Subcutaneous preadipocyte (primary cell): ENCODE measurements around the gene TMEM161A. TPM values are rescaled to one million over a fixed set of nuclear protein-coding genes. Genes with fewer than 3 reads are reported as not detected.

Experiments used
- total RNA-seq: library from RNA; depleted of rRNA; stranded (reverse); fragments of >200 nt; gene quantifications from 2 replicates; pipeline ENCODE4 v1.2.3, GENCODE V29; 2012

The TMEM161A gene
- total RNA-seq: 24.8 and 25.0 TPM in 2 replicates

GRCh38 chr19:19138109-19138981 is at the start of gene TMEM161A:
TSS of gene TMEM161A (minus strand) at chr19:19138478. CDS start at chr19:19138428, 50 bp downstream.

GRCh38 chr19:19170053-19170872 is 32.0 kb upstream of the TMEM161A start, which contains the start of gene MEF2B:
TSS of gene MEF2B (minus strand) at chr19:19170263. CDS start at chr19:19150735, 19,528 bp downstream.

Other genes with a start within 250 kb of the TMEM161A start
- gene CERS1, start 242.3 kb downstream of the TMEM161A start, total RNA-seq: 1.5 and 1.6 TPM in 2 replicates
- 189 and 283 TPM in 2 replicates for gene COPE, start 219.1 kb downstream of the TMEM161A start, total RNA-seq
- 56.3 and 63.6 TPM in 2 replicates for gene DDX49, start 218.8 kb downstream of the TMEM161A start, total RNA-seq
- gene HOMER3, start 197.3 kb downstream of the TMEM161A start, total RNA-seq: 48.1 and 55.3 TPM in 2 replicates
- 28.3 and 42.8 TPM in 2 replicates for gene SUGP2, start 105.0 kb downstream of the TMEM161A start, total RNA-seq
- 50.4 and 54.7 TPM in 2 replicates for gene ARMC6, start 104.9 kb downstream of the TMEM161A start, total RNA-seq
- 4.0 and 4.9 TPM in 2 replicates for gene SLC25A42, start 74.5 kb downstream of the TMEM161A start, total RNA-seq
- gene MEF2B, start 31.8 kb upstream of the TMEM161A start, total RNA-seq: not detected in 2 replicates
- gene BORCS8, start 53.7 kb upstream of the TMEM161A start, total RNA-seq: 16.5 and 17.0 TPM in 2 replicates
- 49.7 and 50.3 TPM in 2 replicates for gene RFXANK, start 53.8 kb upstream of the TMEM161A start, total RNA-seq
- 9.6 TPM in 2 replicates for gene NR2C2AP, start 64.9 kb upstream of the TMEM161A start, total RNA-seq
- gene NCAN, start 73.5 kb upstream of the TMEM161A start, total RNA-seq: under 0.01 TPM in 1 of 2 replicates, not detected in the other
- 0.20 TPM in 1 of 2 replicates, not detected in the other for gene TM6SF2, start 134.8 kb upstream of the TMEM161A start, total RNA-seq
- 22.8 and 28.5 TPM in 2 replicates for gene SUGP1, start 182.0 kb upstream of the TMEM161A start, total RNA-seq
- gene MAU2, start 182.4 kb upstream of the TMEM161A start, total RNA-seq: 33.8 and 39.1 TPM in 2 replicates